ENCODE data around the gene PLSCR4. TPM values are rescaled to one million over a fixed set of nuclear protein-coding genes. Genes with fewer than 3 reads are reported as not detected.

The PLSCR4 gene
- total and polyA plus RNA-seq, 2 of the 8 experiments (the other 6 are each of a cell fraction or from before 2014, with no cell fraction given): 1.8 to 2.9 TPM

DNA sequence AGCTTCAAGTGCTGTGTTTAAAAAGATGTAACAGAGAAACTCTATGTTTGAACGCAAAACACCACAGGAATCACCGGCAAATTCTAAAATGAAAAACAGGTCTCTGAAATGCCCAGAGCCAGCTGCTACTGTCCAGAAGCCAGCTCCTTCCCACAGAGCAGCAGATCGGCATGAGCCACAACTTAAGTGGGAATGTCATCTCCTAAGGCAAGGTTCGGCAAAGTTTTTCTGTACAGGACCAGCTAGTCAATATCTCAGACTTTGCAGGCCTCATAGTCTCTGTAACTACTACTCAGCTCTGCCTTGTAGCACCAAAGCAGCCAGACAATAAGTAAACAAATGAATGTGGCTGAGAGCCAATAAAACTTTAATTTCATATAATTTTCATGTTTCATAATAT lies 94.8 kb downstream of the PLSCR4 start:
- FAIRE-seq (no peak), DNase-seq (ENCODE audit: low read depth in 1 of 2, low spot score in 2 of 2) (no peak)
- no peaks in the 10 kb centered on the region for H3K36me3 ChIP-seq (ENCODE audit: control insufficient read depth in 2 of 4, insufficient read depth in 4 of 4, low read length in 3 of 4)
- H3K4ac ChIP-seq (replicated peaks; ENCODE audit: insufficient read length, low read depth, low read length): no peak overlapping the region
- no peaks in the 10 kb centered on the region for H3K27me3 ChIP-seq (replicated peaks in 1 of 4; ENCODE audit: control insufficient read depth in 3 of 4, extremely low read depth in 1 of 4, insufficient read depth in 3 of 4, low read length in 3 of 4)
- peaks cover 0 to 10% (median 7%) of the 10 kb centered on the region in 4 experiments; a peak in 5 of 7 replicates for H3K4me1 ChIP-seq (replicated peaks in 1 of 4; ENCODE audit: control insufficient read depth in 3 of 4, insufficient read depth in 4 of 4, low read length in 3 of 4)
- H3K23me2 ChIP-seq (ENCODE audit: low read depth, low read length): peaks cover 4% of the 10 kb centered on the region
- no peaks in the 10 kb centered on the region for H4K20me1 ChIP-seq (replicated peaks in 1 of 2; ENCODE audit: control insufficient read depth in 1 of 2, insufficient read depth in 2 of 2, low read length in 2 of 2)
- H3K4me2 ChIP-seq (ENCODE audit: insufficient read depth in 1 of 2, low read depth in 2 of 2, low read length in 2 of 2): no peak overlapping the region
- H2AK5ac ChIP-seq (ENCODE audit: low read depth, low read length): no peak overlapping the region
- H4K8ac ChIP-seq (ENCODE audit: extremely low read depth, insufficient read depth, low read length): no peak overlapping the region
- POLR2A ChIA-PET (ENCODE audit: partially characterized antibody): no interaction called here
- H2BK120ac ChIP-seq (replicated peaks; ENCODE audit: low read depth, low read length): no peak overlapping the region
- H3K9ac ChIP-seq (replicated peaks in 1 of 4; ENCODE audit: extremely low read depth in 1 of 4, low read depth in 3 of 4, low read length in 3 of 4): no peak overlapping the region
- TF ChIP-seq RBBP5 (IDR thresholded peaks at IDR 0.05; ENCODE audit: borderline replicate concordance, low read depth, low read length): no peak
- no peak for TF ChIP-seq TAF7 (optimal IDR thresholded peaks at IDR 0.05; ENCODE audit: borderline replicate concordance, low read depth, low read length)
- TF ChIP-seq GABPA (IDR thresholded peaks at IDR 0.05; ENCODE audit: borderline replicate concordance, insufficient read depth, low read length): no peak
- TF ChIP-seq RXRA (IDR thresholded peaks at IDR 0.05; ENCODE audit: insufficient read depth, low read depth, low read length): no peak
- TF ChIP-seq BRCA1 (IDR thresholded peaks at IDR 0.05; ENCODE audit: low read depth, low read length): no peak
- no peak for TF ChIP-seq CBX8 (IDR thresholded peaks at IDR 0.05; ENCODE audit: borderline replicate concordance, low read depth, low read length)
- no peak for TF ChIP-seq TAF1 (IDR thresholded peaks at IDR 0.05; ENCODE audit: low read depth, low read length)
- no peak for TF ChIP-seq CREB1 (IDR thresholded peaks at IDR 0.05)
- no peak for TF ChIP-seq RAD21 (IDR thresholded peaks at IDR 0.05 in 1 of 2, conservative IDR thresholded peaks at IDR 0.05 in 1 of 2; ENCODE audit: low read depth in 2 of 2, low read length in 2 of 2)
- no peak for TF ChIP-seq CHD1 (IDR thresholded peaks at IDR 0.05; ENCODE audit: low read depth, low read length)
- no peak for TF ChIP-seq JUND (IDR thresholded peaks at IDR 0.05; ENCODE audit: low read length)
- TF ChIP-seq POLR2AphosphoS5 (IDR thresholded peaks at IDR 0.05; ENCODE audit: low read depth, low read length): no peak
- TF ChIP-seq EGR1 (IDR thresholded peaks at IDR 0.05; ENCODE audit: borderline replicate concordance, low read depth, low read length): no peak
- no peak for TF ChIP-seq KDM4A (IDR thresholded peaks at IDR 0.05; ENCODE audit: low read depth, low read length, severe bottlenecking)
- TF ChIP-seq SRF (IDR thresholded peaks at IDR 0.05; ENCODE audit: low read depth, low read length): no peak
- no peak for TF ChIP-seq SIRT6 (IDR thresholded peaks at IDR 0.05; ENCODE audit: low read length)
- CTCF ChIA-PET (ENCODE audit: partially characterized antibody): interaction anchor here (0.7 to 2.5 kb wide), 10 partner anchors 11 to 97 kb away, joined by 3 to 9 read pairs (median 4); no protein-coding TSS in a partner anchor
- H3K79me2 ChIP-seq (ENCODE audit: control insufficient read depth in 1 of 2, insufficient read depth in 2 of 2, low read length in 2 of 2): peaks cover 0 to 74% of the 10 kb centered on the region in 2 experiments; a peak in 3 of 4 replicates
- no peak overlapping the region for H3K27ac ChIP-seq (ENCODE audit: low read depth, low read length)
- H2BK12ac ChIP-seq (ENCODE audit: low read depth, low read length): no peak overlapping the region
- WGBS, 2 experiments (ENCODE audit: extremely low coverage in 1 of 2, insufficient coverage in 1 of 2, insufficient read length in 1 of 2, insufficient replicate concordance in 2 of 2, low coverage in 1 of 2, low lambda C conversion rate in 2 of 2, missing lambda C conversion rate in 1 of 2): 93% methylated on average over 4 of the region's 4 CpGs; no CpG with 5 or more reads in 1 of the 2 experiments
- H3K79me1 ChIP-seq (ENCODE audit: low read depth, low read length): no peaks in the 10 kb centered on the region; the same call in 1 of the 2 replicates
- H3K23ac ChIP-seq (ENCODE audit: insufficient read length): no peak overlapping the region
- no peak overlapping the region for H2BK5ac ChIP-seq (ENCODE audit: low read depth, low read length)
- H4K5ac ChIP-seq (ENCODE audit: insufficient read length, low read depth, low read length): no peak overlapping the region
- H2AFZ ChIP-seq (ENCODE audit: low read length): no peak overlapping the region
- no peak overlapping the region for H3K56ac ChIP-seq (replicated peaks; ENCODE audit: insufficient read length, low read depth, low read length)
- no peak overlapping the region for H3K14ac ChIP-seq (ENCODE audit: insufficient read length)
- no peaks in the 10 kb centered on the region for H3K9me3 ChIP-seq (ENCODE audit: insufficient read depth in 2 of 2, low read depth in 1 of 2, low read length in 1 of 2)
- no peak overlapping the region for H2BK15ac ChIP-seq (ENCODE audit: low read length)
- H4K91ac ChIP-seq (replicated peaks; ENCODE audit: insufficient read length, low read length): no peak overlapping the region
- no peak overlapping the region for H3K18ac ChIP-seq (ENCODE audit: extremely low read depth, low read length)
- H2BK20ac ChIP-seq (ENCODE audit: low read length): no peak overlapping the region
- H3K4me3 ChIP-seq (ENCODE audit: extremely low read depth in 1 of 4, insufficient read depth in 2 of 4, low read depth in 3 of 4, low read length in 4 of 4): no peak overlapping the region
